SK-N-MC (cell line): ENCODE measurements around the gene ANKLE2.

ENCODE experiments used
- EZH2 ChIP-seq: fragments of 200-600 bp; sonication (generic); IDR thresholded peaks from one replicate; pipeline ENCODE4 v1.6.1; 2017; ENCODE audit warnings: antibody characterized with exemption
- POLR2AphosphoS5 ChIP-seq: IDR thresholded peaks from 2 replicates; pipeline ENCODE4 v1.6.1; 2012; ENCODE audit warnings: mild to moderate bottlenecking, low read depth, low read length, borderline replicate concordance

DNA sequence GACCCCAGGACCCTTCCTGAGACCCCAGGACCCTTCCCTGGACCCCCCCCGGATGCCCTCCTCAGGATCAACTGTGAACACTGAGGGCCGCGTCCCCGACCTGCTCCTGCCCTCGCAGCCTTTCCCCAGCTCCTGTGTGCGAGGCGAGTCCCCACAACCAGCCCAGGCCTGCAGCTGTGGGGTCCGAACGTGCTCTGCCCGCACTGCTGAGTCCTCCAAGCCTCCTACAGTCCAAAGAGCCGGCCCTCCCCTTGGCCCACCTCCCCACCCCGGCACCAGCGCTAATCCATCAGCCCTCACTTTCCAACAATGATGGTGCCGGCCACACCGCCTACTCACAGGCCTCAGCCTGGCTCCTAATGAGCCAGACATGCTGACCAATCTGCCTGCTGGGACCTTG lies 26.2 kb upstream of the ANKLE2 start:
- no peak for TF ChIP-seq POLR2AphosphoS5
- TF ChIP-seq EZH2 = no peak
